Adrenal gland (tissue), 5 donors: ENCODE measurements around the gene RNASE8.

Experiments used
- CTCF ChIP-seq, 6 experiments: fragments of 450-650 bp in 4 of 6; fragments of 200-600 bp in 2 of 6; sonication (generic) in 1 of 6; IDR thresholded peaks; 1 replicate in 5 of 6; 2 replicates in 1 of 6; pipeline versions ENCODE4 v1.5.1 to v1.8.0; 2016 to 2021; ENCODE audit warnings: antibody characterized with exemption in 6 of 6, mild to moderate bottlenecking in 2 of 6, moderate library complexity in 1 of 6
- POLR2A ChIP-seq, 2 donors: fragments of 450-650 bp; IDR thresholded peaks; one replicate each; pipeline ENCODE4 v1.6.1; 2017; ENCODE audit warnings: antibody characterized with exemption in 2 of 2, mild to moderate bottlenecking in 2 of 2, moderate library complexity in 1 of 2
- donor health status: DM: no; HTN: no; CAD: no.

DNA sequence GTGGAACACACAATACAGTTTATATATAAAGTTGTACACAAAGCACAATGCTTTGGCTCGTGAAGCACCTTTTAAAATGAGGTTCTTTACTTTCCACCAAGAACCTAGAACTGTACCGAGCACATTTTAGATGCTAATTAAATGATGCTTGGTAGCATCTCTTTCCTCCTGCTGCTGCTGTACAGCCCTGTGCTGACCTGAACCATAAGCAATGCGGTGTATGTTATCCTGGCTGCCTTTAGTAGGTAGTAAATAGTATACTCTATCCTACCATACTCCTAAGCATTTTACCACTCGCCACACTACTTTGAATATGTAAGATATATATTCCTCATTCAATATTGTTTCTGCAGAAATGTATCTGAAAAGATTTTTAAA is 2.9 kb upstream of the RNASE8 start:
- TF ChIP-seq CTCF (IDR thresholded peaks at IDR 0.05) (no peak), POLR2A (IDR thresholded peaks at IDR 0.05) (no peak)
